Activated CD8-positive, alpha-beta T cell treated with anti-CD3 and anti-CD28 coated beads for 36 hours (primary cell): ENCODE measurements around the gene FAM53A. TPM values are rescaled to one million over a fixed set of nuclear protein-coding genes. Genes with fewer than 3 reads are reported as not detected.

Source experiments
- ATAC-seq: fragments of 200-7000 bp; cut with Tn5 transposase; one replicate; pipeline ENCODE4 v1.10.0; 2021; ENCODE audit warnings: mild to moderate bottlenecking, moderate library complexity
- CTCF ChIA-PET: fragments of 350-600 bp; sonication (Branson Sonifier 250); formaldehyde crosslinking; loops from one replicate; lab custom pipeline; 2021; ENCODE audit warnings: antibody characterized with exemption; lab: Charles Lee
- POLR2A ChIA-PET: fragments of 350-600 bp; sonication (Branson Sonifier 250); formaldehyde crosslinking; loops from one replicate; lab custom pipeline; 2021; ENCODE audit warnings: antibody characterized with exemption; lab: Charles Lee
- DNase-seq: peaks from one replicate; pipeline ENCODE4 v3.0.0-alpha.2; 2020
- H3K27ac Mint-ChIP-seq: one replicate; pipeline ENCODE4 v1.8.0; 2021; ENCODE audit warnings: mild to moderate bottlenecking, mixed read lengths
- H3K27me3 Mint-ChIP-seq: one replicate; pipeline ENCODE4 v1.8.0; 2021; ENCODE audit warnings: mixed read lengths
- H3K36me3 Mint-ChIP-seq: one replicate; pipeline ENCODE4 v1.8.0; 2021; ENCODE audit warnings: low read depth, mixed read lengths
- H3K4me1 Mint-ChIP-seq: one replicate; pipeline ENCODE4 v1.8.0; 2021; ENCODE audit warnings: low read depth, mixed read lengths
- H3K4me3 Mint-ChIP-seq: one replicate; pipeline ENCODE4 v1.8.0; 2021; ENCODE audit warnings: mild to moderate bottlenecking, moderate library complexity, mixed read lengths
- H3K9me3 Mint-ChIP-seq: one replicate; pipeline ENCODE4 v1.8.0; 2021; ENCODE audit warnings: mixed read lengths
- intact Hi-C: fragments of 100-400 bp; cut with micrococcal nuclease; formaldehyde crosslinking; loops from one replicate; pipeline ENCODE4 v1.10.0; 2022
- total RNA-seq, 2 experiments: library from RNA; stranded (reverse); gene quantifications; one replicate each; pipeline ENCODE4 v1.2.3, GENCODE V29; 2021
- TF ChIP-seq, protein P1 (sequence below): fragments of 200-600 bp; IDR thresholded peaks from one replicate; pipeline ENCODE4 v1.8.0; 2022; ENCODE audit warnings: antibody characterized with exemption, mild to moderate bottlenecking

The FAM53A gene
- total RNA-seq, 2 experiments from 2014 or later, result 1.2 to 1.8 TPM

- CTCF ChIA-PET, result no interaction called here
- intact Hi-C loops, result no loop called here
- no peak overlapping the region for H3K27ac Mint-ChIP-seq
- no peaks in the 10 kb centered on the region for H3K27me3 Mint-ChIP-seq
- DNase-seq, result no peak
- no peak for ATAC-seq
- no peaks in the 10 kb centered on the region for H3K36me3 Mint-ChIP-seq
- H3K4me1 Mint-ChIP-seq, result no peaks in the 10 kb centered on the region
- H3K9me3 Mint-ChIP-seq, result no peaks in the 10 kb centered on the region
- POLR2A ChIA-PET, result no interaction called here
- TF ChIP-seq, protein P1, sequence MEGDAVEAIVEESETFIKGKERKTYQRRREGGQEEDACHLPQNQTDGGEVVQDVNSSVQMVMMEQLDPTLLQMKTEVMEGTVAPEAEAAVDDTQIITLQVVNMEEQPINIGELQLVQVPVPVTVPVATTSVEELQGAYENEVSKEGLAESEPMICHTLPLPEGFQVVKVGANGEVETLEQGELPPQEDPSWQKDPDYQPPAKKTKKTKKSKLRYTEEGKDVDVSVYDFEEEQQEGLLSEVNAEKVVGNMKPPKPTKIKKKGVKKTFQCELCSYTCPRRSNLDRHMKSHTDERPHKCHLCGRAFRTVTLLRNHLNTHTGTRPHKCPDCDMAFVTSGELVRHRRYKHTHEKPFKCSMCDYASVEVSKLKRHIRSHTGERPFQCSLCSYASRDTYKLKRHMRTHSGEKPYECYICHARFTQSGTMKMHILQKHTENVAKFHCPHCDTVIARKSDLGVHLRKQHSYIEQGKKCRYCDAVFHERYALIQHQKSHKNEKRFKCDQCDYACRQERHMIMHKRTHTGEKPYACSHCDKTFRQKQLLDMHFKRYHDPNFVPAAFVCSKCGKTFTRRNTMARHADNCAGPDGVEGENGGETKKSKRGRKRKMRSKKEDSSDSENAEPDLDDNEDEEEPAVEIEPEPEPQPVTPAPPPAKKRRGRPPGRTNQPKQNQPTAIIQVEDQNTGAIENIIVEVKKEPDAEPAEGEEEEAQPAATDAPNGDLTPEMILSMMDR, result no peak
- H3K4me3 Mint-ChIP-seq, result no peak overlapping the region
Measured at GRCh38 chr4:1638873-1639272, 45.2 kb downstream of the FAM53A start.

DNA sequence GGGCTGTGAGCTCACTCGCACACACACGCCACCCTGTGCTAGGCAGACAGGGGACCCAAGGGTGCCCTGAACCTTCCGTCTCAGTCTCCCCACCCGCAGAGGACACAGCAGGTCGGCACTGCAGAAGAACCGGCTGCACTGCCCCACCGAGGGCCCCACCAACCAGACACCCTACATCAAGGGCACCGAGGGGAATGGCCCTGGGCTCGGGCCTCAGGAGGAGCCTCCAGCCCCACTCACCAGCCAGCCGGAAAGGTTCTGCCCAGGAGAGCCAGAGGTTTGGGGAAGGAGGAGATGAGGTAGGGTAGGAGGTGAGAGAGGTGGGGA, 45.9 kb downstream of the FAM53A start:
- no peak for ATAC-seq
- no peak overlapping the region for H3K4me3 Mint-ChIP-seq
- DNase-seq, result no peak
- ChIA-PET POLR2A (interaction anchor here (0.6 kb wide), 1 partner anchor 1393 kb away, joined by 3 read pairs; no protein-coding TSS in a partner anchor), CTCF (no interaction called here)
- H3K27ac Mint-ChIP-seq, result no peak overlapping the region
- intact Hi-C loops, result no loop called here
- no peaks in the 10 kb centered on the region for H3K9me3 Mint-ChIP-seq
- H3K36me3 Mint-ChIP-seq, result no peaks in the 10 kb centered on the region
- no peaks in the 10 kb centered on the region for H3K4me1 Mint-ChIP-seq
- H3K27me3 Mint-ChIP-seq, result no peaks in the 10 kb centered on the region
- TF ChIP-seq, protein P1, result no peak

- CTCF ChIA-PET, result no interaction called here
- ATAC-seq, result no peak
- Mint-ChIP-seq H3K27ac (no peak overlapping the region), H3K27me3 (no peaks in the 10 kb centered on the region), H3K4me1 (no peaks in the 10 kb centered on the region), H3K4me3 (no peak overlapping the region), H3K9me3 (no peaks in the 10 kb centered on the region), H3K36me3 (no peaks in the 10 kb centered on the region)
- intact Hi-C loops, result no loop called here
- TF ChIP-seq, protein P1, result no peak
- DNase-seq, result no peak
- POLR2A ChIA-PET, result interaction anchor here (0.6 kb wide), 1 partner anchor 1394 kb away, joined by 3 read pairs; no protein-coding TSS in a partner anchor
Measured at GRCh38 chr4:1637580-1638271, 46.4 kb downstream of the FAM53A start.

DNA sequence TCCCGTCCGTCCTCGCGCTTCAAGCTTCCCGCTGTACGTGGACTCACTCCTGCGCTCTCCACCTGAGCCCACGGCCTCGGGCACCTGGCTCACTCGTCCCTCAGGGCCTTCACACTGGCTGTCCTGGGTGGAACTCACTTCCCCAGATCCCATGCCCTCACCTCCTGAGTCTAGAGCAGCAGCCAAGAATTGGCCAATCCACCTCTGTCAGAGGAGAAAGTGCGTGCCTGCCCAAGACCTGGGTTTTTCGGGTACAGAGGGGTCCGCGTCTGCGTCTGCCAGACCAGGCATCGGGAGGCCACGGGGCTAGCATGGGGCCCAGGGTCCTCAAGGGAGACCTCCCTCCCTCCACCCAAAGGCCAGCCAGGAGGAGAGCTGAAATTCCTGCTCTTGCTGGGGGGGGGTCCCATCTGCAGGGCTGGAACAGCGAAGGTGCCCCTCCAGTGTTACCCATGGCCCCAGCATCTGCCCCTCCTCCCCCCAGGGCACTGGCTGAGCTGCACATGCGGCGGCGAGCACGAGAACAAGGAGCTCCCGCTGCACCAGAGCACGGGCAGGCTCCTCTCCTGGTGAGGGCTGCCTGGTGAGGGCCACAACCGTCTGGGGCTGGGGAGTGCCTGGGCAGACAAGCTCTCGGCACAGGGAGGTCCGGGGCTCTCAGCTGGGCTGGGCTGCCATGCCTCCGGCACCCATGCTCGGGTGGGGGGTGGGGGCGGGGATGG, 47.5 kb downstream of the FAM53A start:
- TF ChIP-seq, protein P1, result no peak
- Mint-ChIP-seq H3K27ac (no peak overlapping the region), H3K4me1 (no peaks in the 10 kb centered on the region), H3K36me3 (no peaks in the 10 kb centered on the region), H3K9me3 (no peaks in the 10 kb centered on the region), H3K4me3 (no peak overlapping the region), H3K27me3 (no peaks in the 10 kb centered on the region)
- ChIA-PET POLR2A (no interaction called here), CTCF (no interaction called here)
- DNase-seq (no peak), ATAC-seq (no peak)
- intact Hi-C loops, result no loop called here

- ChIA-PET CTCF (interaction anchor here (1.2 kb wide), 1 partner anchor 278 kb away, joined by 3 read pairs; no protein-coding TSS in a partner anchor), POLR2A (no interaction called here)
- TF ChIP-seq, protein P1, result no peak
- H3K27me3 Mint-ChIP-seq, result no peaks in the 10 kb centered on the region
- DNase-seq, result no peak
- intact Hi-C loops, result no loop called here
- no peaks in the 10 kb centered on the region for H3K4me1 Mint-ChIP-seq
- no peak overlapping the region for H3K27ac Mint-ChIP-seq
- H3K36me3 Mint-ChIP-seq, result no peaks in the 10 kb centered on the region
- H3K4me3 Mint-ChIP-seq, result no peak overlapping the region
- H3K9me3 Mint-ChIP-seq, result no peaks in the 10 kb centered on the region
- no peak for ATAC-seq
Measured at GRCh38 chr4:1635464-1635863, 48.6 kb downstream of the FAM53A start.
